Measurements from ENCODE around the gene EIF3D.

DNA sequence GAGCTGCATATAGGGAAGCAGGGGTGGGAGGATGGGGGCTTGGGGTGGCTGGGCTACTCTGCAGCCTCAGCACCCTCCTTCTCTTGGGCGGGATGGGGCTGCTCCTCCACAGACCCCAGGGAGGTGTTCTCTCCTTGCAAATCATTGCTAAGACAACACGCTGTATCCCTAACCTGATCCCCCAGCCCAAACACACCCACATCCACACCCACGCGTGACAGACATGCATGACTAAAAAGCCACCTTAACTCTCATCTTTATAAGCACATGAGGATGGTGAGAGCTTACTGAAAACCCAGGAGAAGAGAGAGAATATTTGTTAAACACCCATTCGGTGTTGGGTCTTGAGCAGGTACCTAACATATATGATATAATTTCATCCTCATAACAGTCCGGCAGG, 39.9 kb upstream of the EIF3D start:
- TF ChIP-seq, protein P1, sequence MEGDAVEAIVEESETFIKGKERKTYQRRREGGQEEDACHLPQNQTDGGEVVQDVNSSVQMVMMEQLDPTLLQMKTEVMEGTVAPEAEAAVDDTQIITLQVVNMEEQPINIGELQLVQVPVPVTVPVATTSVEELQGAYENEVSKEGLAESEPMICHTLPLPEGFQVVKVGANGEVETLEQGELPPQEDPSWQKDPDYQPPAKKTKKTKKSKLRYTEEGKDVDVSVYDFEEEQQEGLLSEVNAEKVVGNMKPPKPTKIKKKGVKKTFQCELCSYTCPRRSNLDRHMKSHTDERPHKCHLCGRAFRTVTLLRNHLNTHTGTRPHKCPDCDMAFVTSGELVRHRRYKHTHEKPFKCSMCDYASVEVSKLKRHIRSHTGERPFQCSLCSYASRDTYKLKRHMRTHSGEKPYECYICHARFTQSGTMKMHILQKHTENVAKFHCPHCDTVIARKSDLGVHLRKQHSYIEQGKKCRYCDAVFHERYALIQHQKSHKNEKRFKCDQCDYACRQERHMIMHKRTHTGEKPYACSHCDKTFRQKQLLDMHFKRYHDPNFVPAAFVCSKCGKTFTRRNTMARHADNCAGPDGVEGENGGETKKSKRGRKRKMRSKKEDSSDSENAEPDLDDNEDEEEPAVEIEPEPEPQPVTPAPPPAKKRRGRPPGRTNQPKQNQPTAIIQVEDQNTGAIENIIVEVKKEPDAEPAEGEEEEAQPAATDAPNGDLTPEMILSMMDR (IDR thresholded peaks at IDR 0.05 in 8 of 11, conservative IDR thresholded peaks at IDR 0.05 in 3 of 11), result no peak
- no peak for TF ChIP-seq POLR2A (IDR thresholded peaks at IDR 0.05)
- TF ChIP-seq POLR2AphosphoS5 (IDR thresholded peaks at IDR 0.05), result no peak
